ENCODE results near the gene ADAM23.

Gene ADAM23

GRCh38 chr2:206555721-206556120, 112.4 kb downstream of the ADAM23 start:
- no peaks in the 10 kb centered on the region for H3K27me3 ChIP-seq

GRCh38 chr2:206556357-206556949, 113.1 kb downstream of the ADAM23 start:
- Histone ChIP-seq H3K27ac (no peak overlapping the region), H3K27me3 (no peaks in the 10 kb centered on the region), H3K36me3 (no peaks in the 10 kb centered on the region), H3K4me1 (ENCODE audit: control insufficient read depth in 1 of 2, insufficient read depth in 1 of 2, low read depth in 1 of 2, low read length in 1 of 2) (no peaks in the 10 kb centered on the region), H3K4me3 (ENCODE audit: low read depth in 1 of 2, low read length in 1 of 2) (no peak overlapping the region), H3K9me3 (no peaks in the 10 kb centered on the region)
- TF ChIP-seq CTCF (IDR thresholded peaks at IDR 0.05), result no peak

More at GRCh38 chr2:206555721-206556120, 112.4 kb downstream of the ADAM23 start:
- H3K36me3 ChIP-seq, result no peaks in the 10 kb centered on the region
- TF ChIP-seq CTCF (IDR thresholded peaks at IDR 0.05), result no peak
- no peak overlapping the region for H3K27ac ChIP-seq
- no peaks in the 10 kb centered on the region for H3K9me3 ChIP-seq
- no peaks in the 10 kb centered on the region for H3K4me1 ChIP-seq (ENCODE audit: control insufficient read depth in 1 of 2, insufficient read depth in 1 of 2, low read depth in 1 of 2, low read length in 1 of 2)
- H3K4me3 ChIP-seq (ENCODE audit: low read depth in 1 of 2, low read length in 1 of 2), result no peak overlapping the region

DNA sequence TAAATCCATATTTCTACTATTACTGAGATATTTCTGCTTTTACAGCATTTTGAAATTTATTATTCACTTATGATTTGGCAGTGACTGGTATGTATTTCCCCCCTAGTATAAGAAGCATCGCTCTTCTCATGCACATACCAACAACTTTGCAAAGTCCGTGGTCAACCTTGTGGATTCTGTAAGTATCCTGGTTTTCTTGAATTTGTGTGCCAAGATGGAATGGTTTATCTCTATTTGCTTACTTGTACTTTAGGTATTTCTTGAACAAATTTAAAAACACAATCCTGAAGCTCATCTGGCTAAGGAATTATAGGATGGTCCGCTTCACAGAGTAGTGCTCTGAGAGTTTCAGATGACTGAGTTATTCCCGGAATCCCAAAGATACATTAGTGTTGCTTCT, 114.0 kb downstream of the ADAM23 start:
- no peaks in the 10 kb centered on the region for H3K27me3 ChIP-seq
- no peak for TF ChIP-seq CTCF (IDR thresholded peaks at IDR 0.05)

GRCh38 chr2:206558492-206558891, 115.2 kb downstream of the ADAM23 start:
- H3K27ac ChIP-seq, result no peak overlapping the region
- H3K4me3 ChIP-seq (ENCODE audit: low read depth in 1 of 2, low read length in 1 of 2), result no peak overlapping the region
- no peaks in the 10 kb centered on the region for H3K9me3 ChIP-seq
- no peaks in the 10 kb centered on the region for H3K4me1 ChIP-seq (ENCODE audit: control insufficient read depth in 1 of 2, insufficient read depth in 1 of 2, low read depth in 1 of 2, low read length in 1 of 2)
- no peaks in the 10 kb centered on the region for H3K27me3 ChIP-seq
- H3K36me3 ChIP-seq, result no peaks in the 10 kb centered on the region
- no peak for TF ChIP-seq CTCF (IDR thresholded peaks at IDR 0.05)

More for the DNA sequence above, 114.0 kb downstream of the ADAM23 start:
- Histone ChIP-seq H3K4me3 (ENCODE audit: low read depth in 1 of 2, low read length in 1 of 2) (no peak overlapping the region), H3K9me3 (no peaks in the 10 kb centered on the region), H3K36me3 (no peaks in the 10 kb centered on the region), H3K27ac (no peak overlapping the region), H3K4me1 (ENCODE audit: control insufficient read depth in 1 of 2, insufficient read depth in 1 of 2, low read depth in 1 of 2, low read length in 1 of 2) (no peaks in the 10 kb centered on the region)

- Histone ChIP-seq H3K9me3 (no peaks in the 10 kb centered on the region), H3K4me3 (ENCODE audit: low read depth in 1 of 2, low read length in 1 of 2) (no peak overlapping the region), H3K27me3 (no peaks in the 10 kb centered on the region), H3K36me3 (no peaks in the 10 kb centered on the region), H3K4me1 (ENCODE audit: control insufficient read depth in 1 of 2, insufficient read depth in 1 of 2, low read depth in 1 of 2, low read length in 1 of 2) (no peaks in the 10 kb centered on the region), H3K27ac (no peak overlapping the region)
- TF ChIP-seq CTCF (IDR thresholded peaks at IDR 0.05), result no peak
Observed at GRCh38 chr2:206561962-206562361, 118.6 kb downstream of the ADAM23 start.

Measured in neutrophil (primary cell).